Lower leg skin (tissue), 3 donors: ENCODE results near the gene THOC5.

Experiments used
- POLR2A ChIP-seq, 2 donors: fragments of 450-650 bp; IDR thresholded peaks; one replicate each; pipeline ENCODE4 v1.6.1; 2016 to 2017; ENCODE audit warnings: antibody characterized with exemption in 2 of 2, mild to moderate bottlenecking in 1 of 2, moderate library complexity in 1 of 2
- TF ChIP-seq, protein P1 (sequence below), 3 donors: fragments of 450-650 bp; IDR thresholded peaks; one replicate each; pipeline ENCODE4 v1.5.1; 2016; ENCODE audit warnings: antibody characterized with exemption in 3 of 3, mild to moderate bottlenecking in 3 of 3, moderate library complexity in 2 of 3

- TF ChIP-seq, protein P1, sequence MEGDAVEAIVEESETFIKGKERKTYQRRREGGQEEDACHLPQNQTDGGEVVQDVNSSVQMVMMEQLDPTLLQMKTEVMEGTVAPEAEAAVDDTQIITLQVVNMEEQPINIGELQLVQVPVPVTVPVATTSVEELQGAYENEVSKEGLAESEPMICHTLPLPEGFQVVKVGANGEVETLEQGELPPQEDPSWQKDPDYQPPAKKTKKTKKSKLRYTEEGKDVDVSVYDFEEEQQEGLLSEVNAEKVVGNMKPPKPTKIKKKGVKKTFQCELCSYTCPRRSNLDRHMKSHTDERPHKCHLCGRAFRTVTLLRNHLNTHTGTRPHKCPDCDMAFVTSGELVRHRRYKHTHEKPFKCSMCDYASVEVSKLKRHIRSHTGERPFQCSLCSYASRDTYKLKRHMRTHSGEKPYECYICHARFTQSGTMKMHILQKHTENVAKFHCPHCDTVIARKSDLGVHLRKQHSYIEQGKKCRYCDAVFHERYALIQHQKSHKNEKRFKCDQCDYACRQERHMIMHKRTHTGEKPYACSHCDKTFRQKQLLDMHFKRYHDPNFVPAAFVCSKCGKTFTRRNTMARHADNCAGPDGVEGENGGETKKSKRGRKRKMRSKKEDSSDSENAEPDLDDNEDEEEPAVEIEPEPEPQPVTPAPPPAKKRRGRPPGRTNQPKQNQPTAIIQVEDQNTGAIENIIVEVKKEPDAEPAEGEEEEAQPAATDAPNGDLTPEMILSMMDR (IDR thresholded peaks at IDR 0.05): no peak
- TF ChIP-seq POLR2A (IDR thresholded peaks at IDR 0.05): no peak
These were observed 72.1 kb downstream of the THOC5 start for GRCh38 chr22:29481265-29482000.
